ENCODE data around the gene DES. TPM values are rescaled to one million over a fixed set of nuclear protein-coding genes. Genes with fewer than 3 reads are reported as not detected.

The DES gene
- total and polyA plus RNA-seq, 2 experiments from 2014 or later: 1.3 to 2.0 TPM

DNA sequence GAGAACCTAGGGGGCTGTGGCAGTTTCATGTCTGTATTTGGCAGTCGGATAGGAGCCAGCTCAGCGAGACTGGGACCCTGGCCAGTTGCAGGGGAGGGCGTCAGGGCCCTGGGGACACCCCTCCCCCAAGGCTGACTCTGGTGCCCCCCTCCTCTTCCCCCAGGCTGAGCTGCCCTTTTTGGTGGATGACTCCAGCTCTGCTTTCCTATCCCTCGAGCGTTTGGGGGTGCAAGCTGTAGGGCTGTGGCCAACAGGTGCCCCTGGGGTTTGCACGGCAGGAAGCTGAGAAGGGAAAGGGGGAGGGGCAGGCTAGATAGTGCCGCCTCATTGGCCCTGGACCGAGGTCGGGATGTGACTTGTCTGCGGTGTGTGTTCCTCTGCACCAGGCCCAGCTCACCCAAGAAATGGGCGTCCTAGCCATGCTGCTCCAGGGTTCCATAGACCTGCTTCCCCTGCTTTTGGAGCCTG lies 42.9 kb downstream of the DES start (continued):
- TF ChIP-seq, protein P1, sequence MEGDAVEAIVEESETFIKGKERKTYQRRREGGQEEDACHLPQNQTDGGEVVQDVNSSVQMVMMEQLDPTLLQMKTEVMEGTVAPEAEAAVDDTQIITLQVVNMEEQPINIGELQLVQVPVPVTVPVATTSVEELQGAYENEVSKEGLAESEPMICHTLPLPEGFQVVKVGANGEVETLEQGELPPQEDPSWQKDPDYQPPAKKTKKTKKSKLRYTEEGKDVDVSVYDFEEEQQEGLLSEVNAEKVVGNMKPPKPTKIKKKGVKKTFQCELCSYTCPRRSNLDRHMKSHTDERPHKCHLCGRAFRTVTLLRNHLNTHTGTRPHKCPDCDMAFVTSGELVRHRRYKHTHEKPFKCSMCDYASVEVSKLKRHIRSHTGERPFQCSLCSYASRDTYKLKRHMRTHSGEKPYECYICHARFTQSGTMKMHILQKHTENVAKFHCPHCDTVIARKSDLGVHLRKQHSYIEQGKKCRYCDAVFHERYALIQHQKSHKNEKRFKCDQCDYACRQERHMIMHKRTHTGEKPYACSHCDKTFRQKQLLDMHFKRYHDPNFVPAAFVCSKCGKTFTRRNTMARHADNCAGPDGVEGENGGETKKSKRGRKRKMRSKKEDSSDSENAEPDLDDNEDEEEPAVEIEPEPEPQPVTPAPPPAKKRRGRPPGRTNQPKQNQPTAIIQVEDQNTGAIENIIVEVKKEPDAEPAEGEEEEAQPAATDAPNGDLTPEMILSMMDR (conservative IDR thresholded peaks at IDR 0.05; ENCODE audit: low read depth in 2 of 2): no peak
- TF ChIP-seq ZNF331 (CRISPR knock-in tag; IDR thresholded peaks at IDR 0.05; ENCODE audit: low read depth): no peak
- no peak for TF ChIP-seq POLR2AphosphoS5 (IDR thresholded peaks at IDR 0.05; ENCODE audit: low read depth)
- no peak for TF ChIP-seq EZH2 (IDR thresholded peaks at IDR 0.05; ENCODE audit: low read depth, unreplicated experiment)

DNA sequence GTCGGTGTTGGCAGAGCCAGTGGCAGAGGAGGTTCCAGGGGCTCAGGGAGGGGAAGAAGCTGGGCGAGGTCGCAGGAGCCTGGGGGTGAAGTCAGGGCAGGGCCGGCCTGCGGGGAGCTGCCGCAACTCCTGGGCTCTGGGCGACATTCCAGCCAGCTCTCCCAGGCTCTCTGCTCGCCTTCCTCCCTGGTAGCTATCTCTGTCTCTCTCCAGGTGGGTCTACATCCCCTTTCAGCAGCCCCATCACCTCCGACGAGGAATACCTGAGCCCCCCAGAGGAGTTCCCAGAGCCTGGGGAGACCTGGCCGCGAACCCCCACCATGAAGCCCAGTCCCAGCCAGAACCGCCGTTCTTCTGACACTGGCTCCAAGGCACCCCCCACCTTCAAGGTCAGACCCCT lies 43.5 kb downstream of the DES start:
- Mint-ChIP-seq H3K27ac (no peak overlapping the region; the same call in 1 of the 2 replicates), H3K36me3 (ENCODE audit: low read depth) (peaks cover 11% of the 10 kb centered on the region), H3K27me3 (ENCODE audit: insufficient read depth, low read depth, poor library complexity) (peaks cover 25% of the 10 kb centered on the region), H3K4me1 (peaks cover 38% of the 10 kb centered on the region), H3K4me3 (no peak overlapping the region), H3K9me3 (no peaks in the 10 kb centered on the region)
- no peak overlapping the region for H3K27ac ChIP-seq (ENCODE audit: low read depth)
- H3K9me2 ChIP-seq (ENCODE audit: insufficient read depth): no peaks in the 10 kb centered on the region
- peak overlapping the region; percentile 69; the same call in 1 of the 2 replicates for H3K4me2 ChIP-seq
- ATAC-seq: peak; percentile 1
- H4K20me1 ChIP-seq (replicated peaks; ENCODE audit: insufficient read depth): no peaks in the 10 kb centered on the region
- peaks cover 4% of the 10 kb centered on the region; the same call in 1 of the 2 replicates for H3F3A ChIP-seq (replicated peaks; ENCODE audit: low read depth)
- H3K36me3 ChIP-seq (ENCODE audit: insufficient read depth): no peaks in the 10 kb centered on the region
- DNase-seq (ENCODE audit: low spot score): no peak
- H2AFZ ChIP-seq: no peak overlapping the region
- TF ChIP-seq NANOG (IDR thresholded peaks at IDR 0.05; ENCODE audit: borderline replicate concordance) (no peak), POLR2AphosphoS5 (IDR thresholded peaks at IDR 0.05; ENCODE audit: low read depth) (no peak)
- peaks cover 24% of the 10 kb centered on the region for H3K4me1 ChIP-seq (ENCODE audit: insufficient read depth)
- no peak overlapping the region for H3K4me3 ChIP-seq
- no peaks in the 10 kb centered on the region for H3K27me3 ChIP-seq (ENCODE audit: insufficient read depth)
- H3K79me2 ChIP-seq (replicated peaks; ENCODE audit: insufficient read depth): no peaks in the 10 kb centered on the region

DNA sequence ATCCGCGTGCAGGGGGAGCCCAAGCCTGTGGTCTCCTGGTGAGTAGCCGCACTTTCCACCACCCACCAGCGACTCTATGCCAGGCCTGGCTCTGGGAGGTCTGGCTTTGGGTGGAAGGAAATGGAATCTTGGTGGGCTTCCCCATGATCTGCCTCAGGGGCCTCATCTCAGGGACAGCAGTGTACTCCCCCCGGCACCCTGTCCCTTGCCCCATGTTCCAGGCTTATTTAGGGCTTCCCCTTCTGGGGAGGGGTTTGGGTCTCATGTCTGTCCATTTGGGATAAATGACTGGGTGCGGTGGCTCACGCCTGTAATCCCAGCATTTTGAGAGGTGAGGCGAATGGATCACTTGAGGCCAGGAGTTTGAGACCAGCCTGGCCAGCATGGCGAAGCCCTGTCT lies 44.2 kb downstream of the DES start:
- peaks cover 11% of the 10 kb centered on the region for H3K36me3 Mint-ChIP-seq (ENCODE audit: low read depth)
- Histone ChIP-seq H3K27ac (ENCODE audit: low read depth) (no peak overlapping the region), H3K27me3 (ENCODE audit: insufficient read depth) (no peaks in the 10 kb centered on the region), H3K4me1 (ENCODE audit: insufficient read depth) (peaks cover 24% of the 10 kb centered on the region), H3K36me3 (ENCODE audit: insufficient read depth) (no peaks in the 10 kb centered on the region), H3F3A (replicated peaks; ENCODE audit: low read depth) (peaks cover 4% of the 10 kb centered on the region; the same call in 1 of the 2 replicates), H3K9me2 (ENCODE audit: insufficient read depth) (no peaks in the 10 kb centered on the region), H3K4me3 (no peak overlapping the region), H2AFZ (no peak overlapping the region), H3K79me2 (replicated peaks; ENCODE audit: insufficient read depth) (no peaks in the 10 kb centered on the region), H3K4me2 (no peak overlapping the region), H4K20me1 (replicated peaks; ENCODE audit: insufficient read depth) (no peaks in the 10 kb centered on the region)
- H3K27ac Mint-ChIP-seq: no peak overlapping the region
- DNase-seq (ENCODE audit: low spot score) (no peak), ATAC-seq (no peak)
- no peak overlapping the region for H3K4me3 Mint-ChIP-seq
- H3K4me1 Mint-ChIP-seq: peaks cover 38% of the 10 kb centered on the region
- H3K27me3 Mint-ChIP-seq (ENCODE audit: insufficient read depth, low read depth, poor library complexity): peaks cover 26% of the 10 kb centered on the region
- no peaks in the 10 kb centered on the region for H3K9me3 Mint-ChIP-seq
- TF ChIP-seq, protein P2, sequence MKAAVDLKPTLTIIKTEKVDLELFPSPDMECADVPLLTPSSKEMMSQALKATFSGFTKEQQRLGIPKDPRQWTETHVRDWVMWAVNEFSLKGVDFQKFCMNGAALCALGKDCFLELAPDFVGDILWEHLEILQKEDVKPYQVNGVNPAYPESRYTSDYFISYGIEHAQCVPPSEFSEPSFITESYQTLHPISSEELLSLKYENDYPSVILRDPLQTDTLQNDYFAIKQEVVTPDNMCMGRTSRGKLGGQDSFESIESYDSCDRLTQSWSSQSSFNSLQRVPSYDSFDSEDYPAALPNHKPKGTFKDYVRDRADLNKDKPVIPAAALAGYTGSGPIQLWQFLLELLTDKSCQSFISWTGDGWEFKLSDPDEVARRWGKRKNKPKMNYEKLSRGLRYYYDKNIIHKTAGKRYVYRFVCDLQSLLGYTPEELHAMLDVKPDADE (IDR thresholded peaks at IDR 0.05): no peak
- TF ChIP-seq CREB1 (CRISPR knock-in tag; IDR thresholded peaks at IDR 0.05; ENCODE audit: low read depth) (no peak), ZNF331 (CRISPR knock-in tag; IDR thresholded peaks at IDR 0.05; ENCODE audit: low read depth) (no peak)
